DMS79 treated with DMSO at 0.1 percent for 48 hours (cell line): ENCODE results near the gene AZU1.

Source experiments
- DNase-seq: peaks from one replicate; lab custom pipeline; 2025; lab: John Stamatoyannopoulos, UW

The AZU1 gene, protein sequence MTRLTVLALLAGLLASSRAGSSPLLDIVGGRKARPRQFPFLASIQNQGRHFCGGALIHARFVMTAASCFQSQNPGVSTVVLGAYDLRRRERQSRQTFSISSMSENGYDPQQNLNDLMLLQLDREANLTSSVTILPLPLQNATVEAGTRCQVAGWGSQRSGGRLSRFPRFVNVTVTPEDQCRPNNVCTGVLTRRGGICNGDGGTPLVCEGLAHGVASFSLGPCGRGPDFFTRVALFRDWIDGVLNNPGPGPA

DNA sequence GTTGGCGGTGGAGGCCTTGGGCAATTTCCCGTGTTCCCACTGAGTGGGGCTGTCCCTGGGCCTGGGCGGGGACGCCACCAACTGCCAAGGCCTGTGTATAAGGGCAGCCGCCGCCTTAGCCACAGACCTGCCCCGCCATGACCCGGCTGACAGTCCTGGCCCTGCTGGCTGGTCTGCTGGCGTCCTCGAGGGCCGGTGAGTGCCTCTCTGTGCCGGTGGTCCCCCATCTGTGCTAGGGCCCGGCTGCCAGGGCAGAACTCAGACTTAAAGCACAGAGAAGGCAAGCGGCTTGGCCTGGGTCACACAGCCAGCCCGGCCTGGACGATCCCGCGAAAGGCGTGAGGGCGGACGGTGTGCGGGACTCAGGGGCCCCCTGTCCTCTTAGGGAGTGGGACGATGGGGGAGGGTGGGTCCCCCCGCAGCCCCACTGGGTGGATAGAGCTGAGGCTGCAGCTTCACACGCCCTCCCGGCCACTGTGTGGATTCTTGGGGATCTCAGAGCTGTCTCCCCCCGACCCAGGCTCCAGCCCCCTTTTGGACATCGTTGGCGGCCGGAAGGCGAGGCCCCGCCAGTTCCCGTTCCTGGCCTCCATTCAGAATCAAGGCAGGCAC lies at the start of gene AZU1:
Gene AZU1 (plus strand): TSS at position 128 of the 612 bp plus-strand sequence. CDS start 10 bp downstream, at position 138.
- no peak for DNase-seq

DNA sequence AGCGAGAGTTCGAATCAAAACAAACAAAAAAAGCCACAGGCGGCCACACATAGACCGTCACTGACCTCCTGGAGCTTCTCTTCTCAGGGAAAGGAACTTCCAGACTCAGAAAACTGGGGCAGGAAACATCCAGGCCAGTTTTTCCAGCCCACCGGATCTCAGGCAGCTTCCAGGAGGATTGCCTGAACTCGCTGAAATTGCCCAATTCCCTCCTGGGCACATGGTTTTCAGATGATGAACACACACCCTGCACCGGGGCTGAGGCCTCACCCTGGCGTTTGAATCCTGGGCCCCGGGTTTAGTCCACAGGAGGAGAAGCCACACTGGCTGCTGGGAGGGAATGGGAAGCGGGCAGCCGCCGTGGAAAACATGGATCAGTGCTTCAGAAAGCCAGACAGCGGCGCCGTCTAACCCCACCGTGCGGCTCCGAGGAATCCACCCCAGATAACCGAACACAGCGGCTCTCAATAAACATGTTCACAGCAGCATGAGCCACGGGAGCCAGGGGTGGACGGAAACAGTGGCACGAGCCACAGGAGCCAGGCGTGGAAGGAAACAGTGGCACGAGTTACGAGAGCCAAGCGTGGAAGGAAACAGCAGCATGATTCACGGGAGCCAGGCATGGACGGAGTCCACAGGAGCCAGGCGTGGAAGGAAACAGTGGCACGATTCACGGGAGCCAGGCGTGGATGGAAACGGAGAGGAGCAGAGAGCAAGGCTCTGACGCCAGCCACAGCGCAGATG lies 48.6 kb upstream of the AZU1 start:
- no peak for DNase-seq

- no peak for DNase-seq
Measured at GRCh38 chr19:780935-781334, 46.7 kb upstream of the AZU1 start.

DNA sequence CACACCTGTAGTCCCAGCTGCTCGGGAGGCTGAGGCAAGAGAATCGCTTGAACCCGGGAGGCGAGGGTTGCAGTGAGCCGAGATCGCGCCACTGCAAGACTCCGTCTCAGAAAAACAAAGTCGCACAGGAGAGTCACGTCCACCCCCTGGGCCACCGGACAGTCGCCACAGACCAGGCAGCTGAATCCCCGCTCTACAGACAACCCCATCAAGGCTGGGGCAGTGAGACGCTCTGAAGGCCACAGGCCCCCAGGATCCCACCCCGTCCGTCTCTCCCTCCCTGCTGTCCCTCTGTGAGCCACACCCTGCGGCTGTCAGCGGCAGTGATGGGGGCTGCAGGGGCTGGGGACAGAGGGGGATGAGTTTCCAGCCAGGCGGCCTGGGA lies 45.8 kb upstream of the AZU1 start:
- no peak for DNase-seq

DNA sequence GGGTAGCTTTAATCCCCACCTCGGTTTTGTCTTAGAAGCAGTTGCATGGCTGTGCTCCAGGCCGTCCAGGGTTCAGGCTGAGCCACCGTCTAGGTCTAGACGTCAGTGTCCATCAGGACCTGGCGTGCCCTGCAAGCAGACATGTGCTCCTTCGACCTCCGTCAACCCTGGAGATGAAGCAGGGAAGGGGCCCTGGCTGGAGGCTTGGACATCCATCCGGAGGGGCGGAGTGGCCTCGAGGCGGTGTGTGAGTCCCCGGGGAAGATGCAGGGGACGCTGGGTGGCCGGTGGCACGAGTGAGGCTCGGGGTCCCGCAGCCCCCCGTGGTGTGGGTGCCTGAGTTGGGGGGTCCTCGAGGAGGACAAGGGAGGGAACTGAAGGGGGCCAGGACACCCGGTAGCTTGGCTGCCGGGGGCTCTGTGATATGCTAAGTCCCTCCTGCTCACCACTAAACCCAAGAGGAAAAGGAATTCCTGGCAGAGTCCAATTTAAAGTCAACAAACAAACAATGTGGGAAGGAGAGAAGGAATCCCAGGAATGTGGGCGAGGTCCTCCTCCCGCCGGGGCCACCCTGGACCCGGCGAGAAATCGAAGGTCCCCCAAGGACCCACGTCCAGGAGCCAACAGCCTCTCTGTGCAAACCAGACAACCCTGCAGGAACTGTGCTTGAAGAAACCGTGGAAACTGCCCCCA lies 45.3 kb upstream of the AZU1 start:
- no peak for DNase-seq

DNA sequence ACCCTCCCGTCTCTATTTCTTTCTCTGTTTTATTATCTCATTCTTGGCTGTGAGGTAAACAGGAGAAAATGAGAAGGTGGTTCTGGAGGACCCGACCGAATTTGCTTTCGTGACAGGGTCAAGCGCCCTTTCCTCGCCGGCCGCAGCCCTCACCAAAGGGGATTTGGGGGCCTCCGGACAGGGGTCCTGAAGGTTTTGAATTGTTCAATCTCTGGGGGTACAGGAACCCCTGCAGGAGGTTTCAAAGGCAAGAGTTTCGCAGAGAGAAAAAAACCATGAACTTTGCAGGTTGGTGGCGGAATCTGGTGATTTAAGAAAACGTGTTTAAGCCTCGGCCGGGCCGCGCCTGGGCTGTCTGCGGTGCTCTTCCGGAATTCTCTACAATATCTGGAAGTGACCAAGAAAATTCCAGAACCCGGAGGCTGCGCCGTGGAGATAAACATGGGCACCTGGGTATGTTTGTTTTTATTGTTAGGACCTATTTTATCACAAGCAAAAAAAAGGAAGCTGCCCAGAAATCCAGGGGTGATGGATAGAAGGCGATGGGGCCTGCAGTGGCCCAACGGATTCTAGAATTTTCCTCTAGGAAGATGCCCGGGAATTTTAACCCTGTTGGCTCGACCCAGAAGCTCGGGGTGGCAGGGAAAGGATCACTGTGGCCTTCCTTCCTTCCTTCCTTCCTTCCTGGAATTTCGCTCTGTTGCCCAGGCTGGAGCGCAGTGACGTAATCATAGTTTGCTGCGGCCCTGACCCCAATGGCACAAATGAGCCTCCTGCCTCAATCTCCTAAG lies 44.6 kb upstream of the AZU1 start:
- no peak for DNase-seq

- DNase-seq: no peak
Measured at GRCh38 chr19:784541-784940, 43.1 kb upstream of the AZU1 start.

- DNase-seq: no peak
Measured at GRCh38 chr19:787536-787935, 40.1 kb upstream of the AZU1 start.

DNA sequence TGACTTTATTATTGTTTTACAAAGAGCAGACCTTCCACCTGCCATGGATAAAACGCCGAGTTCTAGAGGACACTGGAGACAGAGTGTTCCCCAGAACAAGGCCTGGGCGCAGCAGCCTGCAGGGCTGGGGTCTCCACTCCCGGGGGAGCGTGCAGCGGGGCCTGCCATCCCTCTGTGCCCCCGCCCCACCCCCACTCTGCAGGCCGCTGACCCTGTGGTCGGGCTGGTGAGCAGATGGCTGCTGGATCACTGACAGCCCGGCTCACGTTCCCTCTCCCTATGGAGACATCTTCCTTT lies 39.0 kb upstream of the AZU1 start:
- no peak for DNase-seq

DNA sequence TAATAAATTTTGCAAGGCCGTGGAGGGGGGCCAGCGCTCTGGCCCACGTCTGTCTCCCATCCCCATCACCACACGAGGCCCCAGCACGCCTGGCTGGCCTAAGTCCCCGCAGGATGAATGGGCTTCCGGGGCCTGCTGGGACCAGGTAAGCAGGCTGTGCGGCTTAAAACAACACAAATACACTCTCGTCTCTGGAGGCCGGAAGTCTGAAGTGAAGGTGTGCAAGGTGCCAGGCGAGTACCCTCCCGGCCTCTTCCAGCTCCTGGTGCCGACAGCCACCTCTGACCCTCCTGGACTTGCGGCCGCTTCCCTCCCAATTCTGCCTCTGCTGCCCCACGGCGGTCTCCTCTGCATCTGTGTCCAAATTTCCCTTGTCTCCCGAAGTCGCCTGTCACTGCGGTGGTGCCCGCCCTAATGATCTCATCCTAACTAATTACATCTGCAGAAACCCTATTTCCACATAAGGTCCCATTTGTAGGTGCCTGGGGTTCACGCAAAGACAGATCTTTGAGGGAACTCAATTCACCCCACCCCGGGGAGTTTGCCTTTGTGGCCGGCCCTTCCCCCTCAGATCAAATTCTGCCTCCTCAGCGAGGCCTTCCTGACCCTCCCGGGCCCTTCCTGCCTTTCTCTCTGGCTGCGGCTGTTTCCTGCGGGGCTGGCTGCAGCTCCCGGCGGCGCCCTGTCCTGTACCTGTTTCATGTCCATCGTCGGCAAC lies 38.5 kb upstream of the AZU1 start:
- DNase-seq: no peak

GRCh38 chr19:789701-790060 lies 38.0 kb upstream of the AZU1 start:
- DNase-seq: no peak

- DNase-seq: no peak
Measured at GRCh38 chr19:791007-791566, 36.5 kb upstream of the AZU1 start.

DNA sequence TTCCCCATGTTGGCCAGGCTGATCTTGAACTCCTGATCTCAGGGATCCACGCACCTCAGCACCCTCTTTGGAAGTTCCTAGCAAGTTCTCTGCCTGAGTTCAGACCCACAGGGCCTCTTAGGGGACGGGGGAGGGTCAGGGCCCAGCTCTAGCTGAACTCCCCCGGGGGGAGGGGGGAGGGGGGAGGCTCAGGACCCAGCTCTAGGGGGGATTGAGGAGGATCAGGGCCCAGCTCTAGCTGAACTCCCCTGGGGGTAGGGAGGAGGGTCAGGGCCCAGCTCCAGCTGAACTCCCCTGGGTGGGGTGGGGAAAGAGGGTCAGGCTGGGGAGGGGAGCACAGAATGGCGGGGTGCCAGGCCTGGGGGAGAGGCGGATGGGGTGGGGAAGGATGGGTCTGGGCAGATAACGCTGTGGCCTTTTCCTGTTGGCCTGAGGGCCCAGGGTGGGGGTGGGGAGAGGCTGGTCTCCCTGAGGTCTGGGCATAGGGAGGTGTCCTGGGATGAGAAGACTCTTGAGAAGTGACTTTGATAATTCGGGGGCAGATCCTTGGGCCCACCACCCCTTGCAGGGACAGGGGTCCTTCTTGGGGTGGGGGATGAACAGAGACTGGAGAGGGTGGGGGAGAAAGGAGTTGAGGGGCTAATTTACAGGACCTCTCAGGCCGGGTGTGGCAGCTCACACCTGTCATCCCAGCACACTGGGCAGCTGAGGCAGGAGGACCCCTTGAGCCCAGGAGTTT lies 35.9 kb upstream of the AZU1 start:
- DNase-seq: no peak

DNA sequence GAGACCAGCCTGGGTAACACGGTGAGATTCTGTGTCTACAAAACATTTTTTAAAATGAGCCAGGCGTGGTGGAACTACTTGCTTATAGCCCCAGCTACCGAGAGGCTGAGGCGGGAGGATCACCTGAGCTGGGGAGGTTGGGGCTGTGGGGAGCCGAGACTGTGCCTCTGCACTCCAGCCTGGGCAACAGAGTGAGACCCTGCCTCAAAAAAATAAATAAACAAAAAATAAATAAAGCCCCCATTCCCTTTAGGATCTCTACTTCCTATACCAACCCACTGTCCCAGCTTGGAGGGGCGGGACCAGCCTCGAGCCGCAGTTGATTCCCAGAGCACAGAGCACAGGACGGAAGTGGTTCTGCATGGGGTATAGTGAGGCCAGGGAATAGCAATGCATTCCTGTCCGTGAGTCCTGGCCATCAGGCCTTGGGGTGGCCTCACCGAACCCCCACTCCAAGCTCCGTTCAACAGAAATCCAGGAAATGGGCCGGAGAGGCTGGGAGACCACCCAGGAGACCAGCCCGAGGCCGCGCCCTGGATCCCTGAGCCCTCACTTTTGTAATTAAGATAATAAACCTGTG lies 35.2 kb upstream of the AZU1 start:
- DNase-seq: no peak

GRCh38 chr19:793806-794205 lies 33.8 kb upstream of the AZU1 start:
- DNase-seq: no peak

DNA sequence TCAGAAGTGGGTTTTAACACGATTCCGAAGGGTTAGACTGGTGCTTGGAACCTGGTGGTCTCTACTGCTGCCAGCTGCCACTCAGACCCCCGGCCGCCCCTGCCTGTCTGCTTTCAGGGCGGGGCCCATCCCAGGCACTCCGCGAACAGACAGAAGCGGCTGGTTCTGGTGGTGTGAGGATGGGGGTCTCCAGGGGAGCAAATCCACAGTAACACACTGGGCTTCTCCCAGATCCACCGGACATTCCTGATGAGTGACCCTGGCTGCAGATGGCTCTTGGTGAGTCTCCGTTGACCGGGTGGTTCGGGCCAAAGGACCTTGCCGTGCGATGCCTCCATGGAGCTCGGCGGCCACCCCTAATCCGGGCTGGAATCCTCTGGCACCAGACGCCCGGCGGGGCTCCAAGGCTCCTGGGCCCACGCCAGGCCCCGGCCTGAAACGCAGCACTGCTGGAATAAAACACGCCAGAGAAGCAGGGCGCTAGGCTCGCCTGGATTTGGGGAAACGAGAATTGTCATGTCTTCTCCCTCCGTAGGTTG lies 32.5 kb upstream of the AZU1 start:
- no peak for DNase-seq

DNA sequence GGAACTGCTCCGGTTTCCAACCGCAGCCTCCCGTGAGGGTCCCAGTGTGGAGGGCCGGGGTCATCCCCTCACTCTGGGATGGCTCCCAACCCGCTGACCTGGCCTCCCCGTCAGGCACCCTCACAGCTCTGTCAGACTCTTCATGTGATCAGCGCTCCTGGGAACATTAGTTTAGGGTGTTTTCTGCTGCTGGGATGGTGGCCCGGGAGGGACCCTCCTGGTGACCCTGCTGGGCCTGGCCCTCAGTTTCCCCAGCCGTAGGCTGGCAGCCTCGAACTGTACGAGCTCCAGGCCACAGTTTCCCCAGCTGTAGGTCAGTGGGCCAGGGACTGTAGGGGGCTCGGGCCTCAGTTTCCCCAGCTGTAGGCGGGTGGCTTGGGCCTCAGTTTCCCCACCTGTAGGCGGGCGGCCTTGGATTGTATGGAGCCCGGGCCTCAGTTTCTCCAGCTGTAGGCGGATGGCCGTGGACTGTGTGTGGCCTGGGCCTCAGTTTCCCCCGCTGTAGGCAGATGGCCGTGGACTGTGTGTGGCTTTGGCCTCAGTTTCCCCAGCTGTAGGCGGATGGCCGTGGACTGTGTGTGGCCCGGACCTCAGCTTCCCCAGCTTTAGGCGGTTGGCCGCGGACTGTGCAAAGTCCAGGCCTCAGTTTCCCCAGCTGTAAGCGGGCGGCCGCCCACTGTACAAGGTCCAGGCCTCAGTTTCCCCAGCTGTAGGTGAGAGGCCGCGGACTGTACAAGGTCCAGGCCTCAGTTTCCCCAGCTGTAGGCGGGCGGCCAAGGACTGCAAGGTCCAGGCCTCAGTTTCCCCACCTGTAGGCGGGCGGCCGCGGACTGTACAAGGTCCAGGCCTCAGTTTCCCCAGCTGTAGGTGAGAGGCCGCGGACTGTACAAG lies 31.7 kb upstream of the AZU1 start:
- DNase-seq: no peak

DNA sequence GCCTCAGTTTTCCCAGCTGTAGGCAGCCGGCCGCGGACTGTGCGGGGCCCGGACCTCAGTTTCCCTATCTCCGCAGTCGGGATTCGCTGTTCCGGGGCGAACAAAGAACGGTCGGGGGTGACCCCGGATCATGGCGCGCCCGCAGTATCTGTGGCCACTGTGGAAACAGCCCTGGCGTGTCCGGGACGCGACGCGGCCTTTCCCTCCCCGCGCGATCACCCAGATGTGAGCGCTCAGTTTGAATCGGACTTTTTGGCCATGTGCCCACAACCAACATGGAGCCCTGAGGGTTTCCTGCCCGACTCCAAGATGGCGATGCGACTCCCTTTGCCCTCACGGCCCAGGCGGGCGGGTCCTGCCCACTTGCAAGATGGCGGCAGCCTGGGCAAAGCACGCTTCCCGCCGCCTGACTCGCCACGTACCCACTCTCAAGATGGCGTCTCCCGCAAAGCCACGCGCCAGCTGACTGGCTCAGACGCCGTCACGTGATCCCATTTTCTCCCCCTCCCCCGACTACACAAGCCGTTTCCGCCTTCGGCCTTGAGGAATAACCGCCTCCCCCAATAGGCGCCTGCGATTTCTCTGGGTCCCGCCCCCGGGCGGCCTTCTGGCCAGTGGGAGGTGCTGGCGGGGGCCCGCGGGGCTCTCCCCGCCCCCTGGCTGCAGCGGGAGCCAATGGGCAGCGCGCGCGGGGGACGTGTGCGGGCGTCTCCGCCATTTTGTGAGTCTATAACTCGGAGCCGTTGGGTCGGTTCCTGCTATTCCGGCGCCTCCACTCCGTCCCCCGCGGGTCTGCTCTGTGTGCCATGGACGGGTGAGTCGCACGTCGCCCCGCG lies 30.7 kb upstream of the AZU1 start, which contains the start of gene PTBP1:
Gene PTBP1 (plus strand): TSS at position 761 of the 836 bp plus-strand sequence. CDS start 46 bp downstream, at position 807.
- peak; percentile 100 for DNase-seq
